Astrocyte (in vitro differentiated cells and primary cell): Measurements from ENCODE around the gene RNASEL. TPM values are rescaled to one million over a fixed set of nuclear protein-coding genes. Genes with fewer than 3 reads are reported as not detected.
A peak's percentile ranks its signal among the peaks of the same experiment; 100 is the strongest.

Source experiments
- DNase-seq: peaks from one replicate; pipeline ENCODE4 v3.0.0-alpha.2; 2010; ENCODE audit warnings: low read depth
- FAIRE-seq: peaks from 2 replicates; lab custom pipeline; 2011; peaks lifted over from hg19 to GRCh38; lab: Jason Lieb, UNC
- H2AFZ ChIP-seq: 2 replicates; pipeline ENCODE4 v1.6.0; 2012; ENCODE audit warnings: low read depth, low read length, inconsistent platforms
- H3K27ac ChIP-seq: 2 replicates; pipeline ENCODE4 v1.5.1; 2011; ENCODE audit warnings: low read depth, low read length, inconsistent platforms
- H3K27me3 ChIP-seq: 2 replicates; pipeline ENCODE4 v1.6.0; 2011; ENCODE audit warnings: low read length, inconsistent platforms; ENCODE audit not compliant: insufficient read depth
- H3K36me3 ChIP-seq: 2 replicates; pipeline ENCODE4 v1.5.1; 2011; ENCODE audit warnings: low read length, inconsistent platforms; ENCODE audit not compliant: insufficient read depth
- H3K4me1 ChIP-seq: 2 replicates; pipeline ENCODE4 v1.5.1; 2011; ENCODE audit warnings: low read length, inconsistent platforms; ENCODE audit not compliant: insufficient read depth
- H3K4me2 ChIP-seq: 2 replicates; pipeline ENCODE4 v1.6.0; 2012; ENCODE audit warnings: low read length, inconsistent platforms
- H3K4me3 ChIP-seq: 2 replicates; pipeline ENCODE4 v1.5.1; 2011; ENCODE audit warnings: low read depth, mild to moderate bottlenecking, low read length, inconsistent platforms; ENCODE audit not compliant: insufficient read depth
- H3K79me2 ChIP-seq: 2 replicates; pipeline ENCODE4 v1.6.0; 2012; ENCODE audit warnings: mild to moderate bottlenecking, low read length, inconsistent platforms; ENCODE audit not compliant: insufficient read depth
- H3K9ac ChIP-seq: 2 replicates; pipeline ENCODE4 v1.6.0; 2012; ENCODE audit warnings: mild to moderate bottlenecking, low read length, inconsistent platforms
- H3K9me3 ChIP-seq: 2 replicates; pipeline ENCODE4 v1.5.1; 2012; ENCODE audit warnings: low read depth, mild to moderate bottlenecking, low read length, inconsistent platforms; ENCODE audit not compliant: insufficient read depth
- H4K20me1 ChIP-seq: 2 replicates; pipeline ENCODE4 v1.6.0; 2012; ENCODE audit warnings: low read length, inconsistent platforms; ENCODE audit not compliant: insufficient read depth
- H3K27ac Mint-ChIP-seq: one replicate; pipeline ENCODE4 v1.8.0; 2021; ENCODE audit warnings: mild to moderate bottlenecking, mixed read lengths; ENCODE audit not compliant: unreplicated experiment
- H3K27me3 Mint-ChIP-seq: one replicate; pipeline ENCODE4 v1.8.0; 2021; ENCODE audit warnings: low read depth, mixed read lengths; ENCODE audit not compliant: unreplicated experiment
- H3K36me3 Mint-ChIP-seq: one replicate; pipeline ENCODE4 v1.8.0; 2021; ENCODE audit warnings: low read depth, mixed read lengths; ENCODE audit not compliant: unreplicated experiment
- H3K4me1 Mint-ChIP-seq: one replicate; pipeline ENCODE4 v1.8.0; 2021; ENCODE audit warnings: low read depth, mixed read lengths; ENCODE audit not compliant: unreplicated experiment
- H3K4me3 Mint-ChIP-seq: one replicate; pipeline ENCODE4 v1.8.0; 2021; ENCODE audit warnings: mild to moderate bottlenecking, moderate library complexity, mixed read lengths; ENCODE audit not compliant: unreplicated experiment
- H3K9me3 Mint-ChIP-seq: one replicate; pipeline ENCODE4 v1.8.0; 2021; ENCODE audit warnings: mild to moderate bottlenecking, mixed read lengths; ENCODE audit not compliant: unreplicated experiment
- EZH2 ChIP-seq: IDR thresholded peaks from 2 replicates; pipeline ENCODE4 v1.6.1; 2012; ENCODE audit warnings: mild to moderate bottlenecking, low read length, inconsistent platforms; ENCODE audit not compliant: insufficient read depth
- total RNA-seq: library from RNA; stranded (reverse); gene quantifications from 2 replicates; pipeline ENCODE4 v1.2.1, GENCODE V29; 2021
- TF ChIP-seq, protein P1 (sequence below): IDR thresholded peaks from 2 replicates; pipeline ENCODE4 v1.5.1; 2011; ENCODE audit warnings: low read depth, mild to moderate bottlenecking, inconsistent platforms, low read length, moderate library complexity; ENCODE audit not compliant: insufficient read depth

RNASEL gene
- total RNA-seq, 1 donor from 2014 or later, result 1.8 TPM

DNA sequence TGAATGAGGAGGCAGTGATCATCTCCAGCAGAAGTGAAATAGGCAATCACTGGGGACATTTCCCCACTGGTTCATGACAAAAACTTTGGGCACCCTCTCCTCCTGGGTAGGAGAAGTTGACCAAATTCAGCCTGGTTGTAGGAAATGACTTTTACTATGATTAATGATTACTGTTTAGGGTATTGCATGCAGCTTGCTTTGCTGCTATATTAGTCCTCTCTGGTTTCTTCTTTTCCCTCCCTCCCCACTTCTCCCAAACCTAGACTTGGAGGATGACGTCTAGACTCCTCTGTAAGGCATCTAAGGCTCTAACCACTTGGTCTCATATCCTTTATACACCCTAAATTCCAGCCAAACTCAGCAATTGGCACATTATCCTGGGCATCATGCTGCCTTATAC lies 18.5 kb upstream of the RNASEL start:
- no peak overlapping the region for H3K4me3 ChIP-seq
- H3K4me3 Mint-ChIP-seq, result no peak overlapping the region
- no peak overlapping the region for H3K4me2 ChIP-seq
- no peak overlapping the region for H3K9ac ChIP-seq
- no peak for DNase-seq
- no peaks in the 10 kb centered on the region for H3K9me3 ChIP-seq
- H3K36me3 ChIP-seq, result no peaks in the 10 kb centered on the region
- FAIRE-seq, result no peak
- peaks cover 8% of the 10 kb centered on the region for H3K27me3 ChIP-seq
- H3K9me3 Mint-ChIP-seq, result no peaks in the 10 kb centered on the region
- H3K36me3 Mint-ChIP-seq, result peaks cover 2% of the 10 kb centered on the region
- H3K27ac Mint-ChIP-seq, result no peak overlapping the region
- H3K4me1 Mint-ChIP-seq, result peaks cover 14% of the 10 kb centered on the region
- H3K27ac ChIP-seq, result no peak overlapping the region
- no peaks in the 10 kb centered on the region for H3K79me2 ChIP-seq
- H3K27me3 Mint-ChIP-seq, result peaks cover 12% of the 10 kb centered on the region
- TF ChIP-seq EZH2, result no peak
- TF ChIP-seq, protein P1, sequence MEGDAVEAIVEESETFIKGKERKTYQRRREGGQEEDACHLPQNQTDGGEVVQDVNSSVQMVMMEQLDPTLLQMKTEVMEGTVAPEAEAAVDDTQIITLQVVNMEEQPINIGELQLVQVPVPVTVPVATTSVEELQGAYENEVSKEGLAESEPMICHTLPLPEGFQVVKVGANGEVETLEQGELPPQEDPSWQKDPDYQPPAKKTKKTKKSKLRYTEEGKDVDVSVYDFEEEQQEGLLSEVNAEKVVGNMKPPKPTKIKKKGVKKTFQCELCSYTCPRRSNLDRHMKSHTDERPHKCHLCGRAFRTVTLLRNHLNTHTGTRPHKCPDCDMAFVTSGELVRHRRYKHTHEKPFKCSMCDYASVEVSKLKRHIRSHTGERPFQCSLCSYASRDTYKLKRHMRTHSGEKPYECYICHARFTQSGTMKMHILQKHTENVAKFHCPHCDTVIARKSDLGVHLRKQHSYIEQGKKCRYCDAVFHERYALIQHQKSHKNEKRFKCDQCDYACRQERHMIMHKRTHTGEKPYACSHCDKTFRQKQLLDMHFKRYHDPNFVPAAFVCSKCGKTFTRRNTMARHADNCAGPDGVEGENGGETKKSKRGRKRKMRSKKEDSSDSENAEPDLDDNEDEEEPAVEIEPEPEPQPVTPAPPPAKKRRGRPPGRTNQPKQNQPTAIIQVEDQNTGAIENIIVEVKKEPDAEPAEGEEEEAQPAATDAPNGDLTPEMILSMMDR, result no peak
- H4K20me1 ChIP-seq, result no peaks in the 10 kb centered on the region
- H2AFZ ChIP-seq, result no peak overlapping the region
- H3K4me1 ChIP-seq, result peaks cover 10% of the 10 kb centered on the region

DNA sequence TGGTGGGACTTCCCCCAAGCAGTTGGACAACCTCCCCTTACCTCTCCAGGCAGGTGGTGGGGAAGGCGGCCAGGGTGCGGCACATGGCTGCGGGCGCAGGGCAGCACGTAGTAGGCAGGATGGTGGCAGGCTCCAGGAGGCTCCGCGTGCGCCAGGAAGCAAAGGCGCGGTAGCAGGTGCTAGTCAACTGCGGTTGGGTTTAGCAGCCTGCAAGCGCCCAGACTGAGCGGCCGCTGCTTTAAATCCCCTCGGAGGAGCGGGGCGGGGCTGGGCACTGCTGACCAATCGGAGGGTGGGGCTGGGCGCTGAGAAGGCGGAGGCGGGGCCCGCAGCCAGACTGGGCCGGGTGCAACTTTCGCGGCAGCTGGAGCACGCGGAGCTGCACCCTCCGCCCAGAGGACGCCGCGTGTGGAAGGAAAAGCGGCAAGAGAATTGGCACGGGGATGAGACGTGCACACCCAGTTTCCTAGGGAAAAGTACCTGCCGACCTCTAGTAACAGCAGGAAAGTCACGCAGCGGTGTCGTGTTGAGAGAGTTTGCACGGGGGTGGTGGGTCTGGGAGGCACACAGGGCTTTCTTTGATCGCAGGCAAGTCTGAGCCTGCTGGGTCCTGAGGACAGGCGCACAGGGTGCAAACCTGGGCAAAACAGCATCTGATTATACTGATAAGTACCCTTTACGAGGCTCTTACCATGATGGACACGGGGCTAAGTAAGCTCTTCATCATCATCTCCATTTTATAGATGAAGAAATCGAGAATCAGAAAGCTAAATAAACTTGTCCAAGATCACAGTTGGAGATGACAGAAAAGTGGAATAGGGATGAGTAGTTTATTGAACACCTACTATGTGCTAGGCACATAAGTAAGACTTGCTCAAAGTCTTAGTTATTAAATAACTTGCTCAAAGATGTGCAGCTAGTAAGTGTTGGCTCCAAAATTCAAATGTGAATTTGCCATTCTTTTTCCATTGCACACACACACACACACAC lies 15.4 kb upstream of the RNASEL start, which contains the start of gene RGS16:
RGS16 (minus strand) TSS at position 215 of the 990 bp plus-strand sequence; CDS start at position 85, 130 bp downstream.
- Histone ChIP-seq H3K27ac (no peak within 1 kb of the TSS), H3K79me2 (no peaks in the 10 kb centered on the region), H3K9ac (peak within 1 kb of the TSS; percentile 33), H2AFZ (peak within 1 kb of the TSS; percentile 75), H3K27me3 (peaks cover 8% of the 10 kb centered on the region), H3K4me1 (peaks cover 10% of the 10 kb centered on the region), H3K36me3 (no peaks in the 10 kb centered on the region), H3K4me2 (peak within 1 kb of the TSS; percentile 86), H3K9me3 (no peaks in the 10 kb centered on the region), H4K20me1 (peaks cover 4% of the 10 kb centered on the region), H3K4me3 (peak within 1 kb of the TSS; percentile 36)
- Mint-ChIP-seq H3K4me3 (peak within 1 kb of the TSS; percentile 82), H3K27ac (no peak within 1 kb of the TSS), H3K9me3 (no peaks in the 10 kb centered on the region), H3K36me3 (peaks cover 5% of the 10 kb centered on the region), H3K4me1 (peaks cover 10% of the 10 kb centered on the region), H3K27me3 (peaks cover 12% of the 10 kb centered on the region)
- DNase-seq, result peak; percentile 62
- no peak for FAIRE-seq
- TF ChIP-seq, protein P1, result no peak
- TF ChIP-seq EZH2, result no peak
